ENCODE results near the gene ACOT13.

DNA sequence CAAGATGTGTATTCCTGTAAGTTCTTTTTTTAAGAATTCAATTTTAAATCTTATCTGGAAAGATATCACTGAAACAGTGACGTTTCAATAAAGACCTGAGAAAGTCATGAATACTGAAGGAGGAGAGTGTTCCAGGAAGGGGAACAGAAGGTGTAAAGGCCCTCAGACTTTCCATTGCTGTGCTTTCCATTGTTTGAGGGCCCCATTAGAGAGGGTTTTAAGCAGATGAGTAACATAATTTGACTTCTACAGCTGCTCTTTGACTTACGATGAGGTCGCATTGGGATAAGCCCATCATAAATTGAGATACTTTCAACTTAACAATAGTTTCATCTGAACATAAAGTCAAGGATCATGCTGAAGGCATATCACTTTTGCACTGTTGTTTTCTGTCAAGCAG is 24.7 kb downstream of the ACOT13 start:
- TF ChIP-seq POLR2A (IDR thresholded peaks at IDR 0.05): no peak
- TF ChIP-seq, protein P1, sequence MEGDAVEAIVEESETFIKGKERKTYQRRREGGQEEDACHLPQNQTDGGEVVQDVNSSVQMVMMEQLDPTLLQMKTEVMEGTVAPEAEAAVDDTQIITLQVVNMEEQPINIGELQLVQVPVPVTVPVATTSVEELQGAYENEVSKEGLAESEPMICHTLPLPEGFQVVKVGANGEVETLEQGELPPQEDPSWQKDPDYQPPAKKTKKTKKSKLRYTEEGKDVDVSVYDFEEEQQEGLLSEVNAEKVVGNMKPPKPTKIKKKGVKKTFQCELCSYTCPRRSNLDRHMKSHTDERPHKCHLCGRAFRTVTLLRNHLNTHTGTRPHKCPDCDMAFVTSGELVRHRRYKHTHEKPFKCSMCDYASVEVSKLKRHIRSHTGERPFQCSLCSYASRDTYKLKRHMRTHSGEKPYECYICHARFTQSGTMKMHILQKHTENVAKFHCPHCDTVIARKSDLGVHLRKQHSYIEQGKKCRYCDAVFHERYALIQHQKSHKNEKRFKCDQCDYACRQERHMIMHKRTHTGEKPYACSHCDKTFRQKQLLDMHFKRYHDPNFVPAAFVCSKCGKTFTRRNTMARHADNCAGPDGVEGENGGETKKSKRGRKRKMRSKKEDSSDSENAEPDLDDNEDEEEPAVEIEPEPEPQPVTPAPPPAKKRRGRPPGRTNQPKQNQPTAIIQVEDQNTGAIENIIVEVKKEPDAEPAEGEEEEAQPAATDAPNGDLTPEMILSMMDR (IDR thresholded peaks at IDR 0.05): no peak

All from gastroesophageal sphincter (tissue), 3 donors.